ENCODE data around the gene MOB3B. TPM values are rescaled to one million over a fixed set of nuclear protein-coding genes. Genes with fewer than 3 reads are reported as not detected.

MOB3B gene
- total RNA-seq, 1 experiment from 2014 or later, result not detected

GRCh38 chr9:27496135-27496504 is 33.5 kb downstream of the MOB3B start:
- DNase-seq (ENCODE audit: low read depth, low spot score), result no peak
- in situ Hi-C loops (cut with HindIII; ENCODE audit: low pct_unique_long_range_greater_than_20kb, low sequenced_read_pairs), result no loop called here

GRCh38 chr9:27495480-27496134 is 34.0 kb downstream of the MOB3B start:
- DNase-seq (ENCODE audit: low read depth, low spot score), result no peak
- in situ Hi-C loops (cut with HindIII; ENCODE audit: low pct_unique_long_range_greater_than_20kb, low sequenced_read_pairs), result no loop called here

GRCh38 chr9:27491154-27491553 is 38.5 kb downstream of the MOB3B start:
- in situ Hi-C loops (cut with HindIII; ENCODE audit: low pct_unique_long_range_greater_than_20kb, low sequenced_read_pairs), result no loop called here
- no peak for DNase-seq (ENCODE audit: low read depth, low spot score)

GRCh38 chr9:27489087-27489876 is 40.3 kb downstream of the MOB3B start:
- in situ Hi-C loops (cut with HindIII; ENCODE audit: low pct_unique_long_range_greater_than_20kb, low sequenced_read_pairs), result no loop called here
- no peak for DNase-seq (ENCODE audit: low read depth, low spot score)

GRCh38 chr9:27487927-27488326 is 41.7 kb downstream of the MOB3B start:
- no peak for DNase-seq (ENCODE audit: low read depth, low spot score)
- in situ Hi-C loops (cut with HindIII; ENCODE audit: low pct_unique_long_range_greater_than_20kb, low sequenced_read_pairs), result no loop called here

GRCh38 chr9:27487128-27487640 is 42.4 kb downstream of the MOB3B start:
- in situ Hi-C loops (cut with HindIII; ENCODE audit: low pct_unique_long_range_greater_than_20kb, low sequenced_read_pairs), result no loop called here
- no peak for DNase-seq (ENCODE audit: low read depth, low spot score)

GRCh38 chr9:27485158-27485557 is 44.5 kb downstream of the MOB3B start:
- no peak for DNase-seq (ENCODE audit: low read depth, low spot score)
- in situ Hi-C loops (cut with HindIII; ENCODE audit: low pct_unique_long_range_greater_than_20kb, low sequenced_read_pairs), result no loop called here

GRCh38 chr9:27483576-27483975 is 46.0 kb downstream of the MOB3B start:
- DNase-seq (ENCODE audit: low read depth, low spot score), result no peak
- in situ Hi-C loops (cut with HindIII; ENCODE audit: low pct_unique_long_range_greater_than_20kb, low sequenced_read_pairs), result no loop called here

- DNase-seq (ENCODE audit: low read depth, low spot score), result no peak
- in situ Hi-C loops (cut with HindIII; ENCODE audit: low pct_unique_long_range_greater_than_20kb, low sequenced_read_pairs), result no loop called here
These were observed 46.9 kb downstream of the MOB3B start for GRCh38 chr9:27482709-27483108.

- in situ Hi-C loops (cut with HindIII; ENCODE audit: low pct_unique_long_range_greater_than_20kb, low sequenced_read_pairs), result no loop called here
- DNase-seq (ENCODE audit: low read depth, low spot score), result no peak
These were observed 51.3 kb downstream of the MOB3B start for GRCh38 chr9:27478322-27478721.

- no peak for DNase-seq (ENCODE audit: low read depth, low spot score)
- in situ Hi-C loops (cut with HindIII; ENCODE audit: low pct_unique_long_range_greater_than_20kb, low sequenced_read_pairs), result no loop called here
These were observed 52.6 kb downstream of the MOB3B start for GRCh38 chr9:27476870-27477515.

- no peak for DNase-seq (ENCODE audit: low read depth, low spot score)
- in situ Hi-C loops (cut with HindIII; ENCODE audit: low pct_unique_long_range_greater_than_20kb, low sequenced_read_pairs), result no loop called here
These were observed 54.5 kb downstream of the MOB3B start for GRCh38 chr9:27475057-27475595.

- in situ Hi-C loops (cut with HindIII; ENCODE audit: low pct_unique_long_range_greater_than_20kb, low sequenced_read_pairs), result no loop called here
- DNase-seq (ENCODE audit: low read depth, low spot score), result no peak
These were observed 55.3 kb downstream of the MOB3B start for GRCh38 chr9:27474305-27474704.

- in situ Hi-C loops (cut with HindIII; ENCODE audit: low pct_unique_long_range_greater_than_20kb, low sequenced_read_pairs), result no loop called here
- no peak for DNase-seq (ENCODE audit: low read depth, low spot score)
These were observed 56.5 kb downstream of the MOB3B start for GRCh38 chr9:27473111-27473529.

GRCh38 chr9:27472195-27472594 is 57.4 kb downstream of the MOB3B start:
- in situ Hi-C loops (cut with HindIII; ENCODE audit: low pct_unique_long_range_greater_than_20kb, low sequenced_read_pairs), result no loop called here
- no peak for DNase-seq (ENCODE audit: low read depth, low spot score)

GRCh38 chr9:27471789-27472188 is 57.8 kb downstream of the MOB3B start:
- DNase-seq (ENCODE audit: low read depth, low spot score), result no peak
- in situ Hi-C loops (cut with HindIII; ENCODE audit: low pct_unique_long_range_greater_than_20kb, low sequenced_read_pairs), result no loop called here

- in situ Hi-C loops (cut with HindIII; ENCODE audit: low pct_unique_long_range_greater_than_20kb, low sequenced_read_pairs), result no loop called here
- no peak for DNase-seq (ENCODE audit: low read depth, low spot score)
These were observed 58.2 kb downstream of the MOB3B start for GRCh38 chr9:27471366-27471765.

- in situ Hi-C loops (cut with HindIII; ENCODE audit: low pct_unique_long_range_greater_than_20kb, low sequenced_read_pairs), result no loop called here
- DNase-seq (ENCODE audit: low read depth, low spot score), result no peak
These were observed 59.2 kb downstream of the MOB3B start for GRCh38 chr9:27470291-27470856.

Measured in SK-MEL-5 (cell line).